Renal cortical epithelial cell (primary cell): ENCODE measurements around the gene ERAL1. TPM values are rescaled to one million over a fixed set of nuclear protein-coding genes. Genes with fewer than 3 reads are reported as not detected.
"Not testable (repeated sequence)": the region's sequence is repeated elsewhere in the genome, so short reads cannot be mapped to it uniquely, and the experiment has no call there.

Experiments
- DNase-seq: peaks from one replicate; pipeline ENCODE4 v3.0.0-alpha.2; 2011; ENCODE audit warnings: low read depth
- total RNA-seq: library from RNA; depleted of rRNA; stranded (reverse); fragments of >200 nt; gene quantifications from 2 replicates; pipeline ENCODE4 v1.2.3, GENCODE V29; 2014

The ERAL1 gene
- total RNA-seq, 1 donor from 2014 or later: 42.8 TPM

DNA sequence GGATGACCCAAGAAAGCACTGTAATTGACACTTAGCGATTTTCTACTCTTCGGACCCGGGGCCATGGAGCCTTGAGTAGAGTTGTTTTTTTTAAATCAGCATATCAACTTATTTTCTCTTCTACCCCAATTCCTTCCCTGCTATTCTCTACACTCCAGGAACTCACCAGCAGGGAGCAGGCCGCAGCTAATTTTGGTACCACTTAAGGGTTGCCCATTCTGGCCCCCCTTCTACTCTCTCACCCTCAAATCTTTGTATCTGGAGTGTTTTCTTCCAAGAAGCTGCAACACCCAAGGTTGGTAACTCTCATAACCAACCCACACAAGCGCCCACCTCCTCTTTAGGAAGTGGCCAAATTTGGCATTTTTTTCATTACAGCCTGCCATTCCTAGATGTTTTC lies 5.5 kb upstream of the ERAL1 start:
- DNase-seq: no peak

- no peak for DNase-seq
Observed at GRCh38 chr17:28853295-28853694, 1.5 kb upstream of the ERAL1 start.

DNA sequence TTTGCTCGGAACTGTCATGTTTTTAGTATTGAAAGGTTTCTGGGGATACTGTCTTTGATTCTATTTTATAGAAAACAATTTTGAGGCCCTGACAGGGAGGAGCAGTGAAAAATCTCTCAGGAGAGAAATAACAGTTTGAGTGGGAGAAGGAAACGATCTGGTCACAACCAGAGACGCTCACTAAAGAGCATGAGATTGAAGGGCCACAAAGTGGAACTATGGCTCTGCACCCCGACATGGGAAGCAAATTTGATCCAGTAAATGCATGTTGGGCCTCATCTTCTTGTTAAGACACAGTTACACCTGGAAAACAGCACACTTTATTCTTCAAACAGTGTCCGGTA lies 492 bp downstream of the ERAL1 start:
- no peak for DNase-seq

DNA sequence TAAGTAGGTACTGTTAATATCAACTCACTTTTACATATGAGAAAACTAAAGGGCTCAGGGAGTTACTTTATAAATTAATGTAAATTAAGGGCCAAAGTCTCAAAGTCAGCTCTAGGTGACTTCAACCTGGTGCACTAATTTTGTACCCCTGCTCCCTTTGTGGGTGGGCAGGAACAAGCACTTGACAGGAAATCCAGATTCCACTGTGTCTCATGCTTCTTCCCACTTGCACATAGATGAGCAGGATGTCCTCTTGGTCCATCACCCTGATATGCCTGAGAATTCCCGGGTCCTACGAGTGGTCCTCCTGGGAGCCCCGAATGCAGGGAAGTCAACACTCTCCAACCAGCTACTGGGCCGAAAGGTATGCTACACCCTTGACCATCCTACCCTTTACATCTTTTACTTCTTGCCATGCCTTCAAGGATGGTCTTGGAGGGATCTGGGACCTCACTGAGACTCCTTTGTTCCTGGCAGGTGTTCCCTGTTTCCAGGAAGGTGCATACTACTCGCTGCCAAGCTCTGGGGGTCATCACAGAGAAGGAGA lies 1.3 kb downstream of the ERAL1 start:
- DNase-seq: no peak

DNA sequence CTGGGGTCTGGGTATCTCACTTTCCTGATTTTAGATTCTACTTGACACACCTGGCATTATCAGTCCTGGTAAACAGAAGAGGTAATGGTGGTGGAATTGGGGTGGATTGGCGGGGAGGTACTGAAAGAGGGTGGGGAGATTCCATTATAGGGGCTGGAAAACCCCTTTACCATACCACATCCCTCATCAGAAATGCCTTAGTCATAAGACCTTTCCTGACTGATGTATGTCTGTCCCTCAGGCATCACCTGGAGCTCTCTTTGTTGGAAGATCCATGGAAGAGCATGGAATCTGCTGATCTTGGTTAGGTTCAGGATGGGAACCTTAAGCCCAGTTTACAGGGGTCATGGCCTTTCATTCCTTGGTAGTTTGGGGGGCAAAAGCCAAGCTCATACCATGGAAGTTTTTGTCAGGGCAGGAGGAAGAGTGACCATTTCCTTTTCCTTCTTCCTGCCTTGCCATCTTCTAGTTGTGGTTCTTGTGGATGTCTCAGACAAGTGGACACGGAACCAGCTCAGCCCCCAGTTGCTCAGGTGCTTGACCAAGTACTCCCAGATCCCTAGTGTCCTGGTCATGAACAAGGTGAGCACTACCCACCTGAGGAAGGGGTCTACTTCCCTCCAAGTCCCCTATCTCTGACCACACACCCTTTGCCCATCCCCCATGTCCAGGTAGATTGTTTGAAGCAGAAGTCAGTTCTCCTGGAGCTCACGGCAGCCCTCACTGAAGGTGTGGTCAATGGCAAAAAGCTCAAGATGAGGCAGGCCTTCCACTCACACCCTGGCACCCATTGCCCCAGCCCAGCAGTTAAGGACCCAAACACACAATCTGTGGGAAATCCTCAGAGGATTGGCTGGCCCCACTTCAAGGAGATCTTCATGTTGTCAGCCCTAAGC lies 3.3 kb downstream of the ERAL1 start:
- DNase-seq: no peak

GRCh38 chr17:28858801-28859355 lies 4.1 kb downstream of the ERAL1 start:
- no peak for DNase-seq

DNA sequence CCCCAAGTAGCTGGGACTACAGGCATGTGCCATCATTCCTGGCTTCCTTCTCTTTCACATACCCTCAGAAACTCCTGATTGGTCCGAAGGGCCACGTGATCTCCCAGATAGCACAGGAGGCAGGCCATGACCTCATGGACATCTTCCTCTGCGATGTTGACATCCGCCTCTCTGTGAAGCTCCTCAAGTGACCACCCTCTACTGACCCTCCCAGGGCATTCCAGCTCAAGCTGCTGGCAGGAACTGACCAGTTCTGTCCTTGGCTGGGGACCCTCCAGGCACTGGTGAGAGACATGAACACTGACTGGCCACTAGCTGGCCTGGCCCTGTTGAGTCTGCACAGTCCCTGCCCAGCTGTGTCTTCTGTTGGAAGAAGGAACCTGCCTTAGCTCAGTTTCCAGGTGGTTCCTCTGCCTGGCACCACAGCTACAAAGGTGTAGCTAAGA lies 5.6 kb downstream of the ERAL1 start:
- no peak for DNase-seq

GRCh38 chr17:28861393-28862203 lies 6.8 kb downstream of the ERAL1 start:
- DNase-seq: no peak

DNA sequence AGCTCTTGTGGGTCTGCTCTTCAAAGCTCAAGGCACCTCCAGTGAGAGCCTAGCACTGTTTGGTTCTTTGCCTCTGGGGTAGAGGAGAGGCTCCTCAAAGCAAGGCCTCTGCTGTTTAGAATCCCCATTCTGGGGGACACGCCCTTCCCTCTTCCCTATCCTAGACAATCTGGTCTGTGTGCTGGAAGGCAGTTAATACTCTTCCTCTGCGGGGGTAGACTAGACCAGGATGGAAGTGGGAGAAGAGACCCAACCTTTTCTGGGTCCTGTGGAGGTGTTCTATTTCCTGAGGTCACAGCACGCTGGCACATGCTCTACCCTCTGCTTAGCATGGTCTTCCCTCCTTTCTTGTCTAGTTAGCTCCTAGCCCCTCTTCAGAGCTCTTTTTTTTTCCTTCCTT lies 7.7 kb downstream of the ERAL1 start:
- DNase-seq: no peak

- no peak for DNase-seq
Observed at GRCh38 chr17:28863953-28864352, 9.1 kb downstream of the ERAL1 start.

- no peak for DNase-seq
Observed at GRCh38 chr17:28864991-28865849, 10.4 kb downstream of the ERAL1 start.

- DNase-seq: no peak
Observed at GRCh38 chr17:28865946-28866752, 11.3 kb downstream of the ERAL1 start.

- no peak for DNase-seq
Observed at GRCh38 chr17:28867276-28867675, 12.5 kb downstream of the ERAL1 start.

DNA sequence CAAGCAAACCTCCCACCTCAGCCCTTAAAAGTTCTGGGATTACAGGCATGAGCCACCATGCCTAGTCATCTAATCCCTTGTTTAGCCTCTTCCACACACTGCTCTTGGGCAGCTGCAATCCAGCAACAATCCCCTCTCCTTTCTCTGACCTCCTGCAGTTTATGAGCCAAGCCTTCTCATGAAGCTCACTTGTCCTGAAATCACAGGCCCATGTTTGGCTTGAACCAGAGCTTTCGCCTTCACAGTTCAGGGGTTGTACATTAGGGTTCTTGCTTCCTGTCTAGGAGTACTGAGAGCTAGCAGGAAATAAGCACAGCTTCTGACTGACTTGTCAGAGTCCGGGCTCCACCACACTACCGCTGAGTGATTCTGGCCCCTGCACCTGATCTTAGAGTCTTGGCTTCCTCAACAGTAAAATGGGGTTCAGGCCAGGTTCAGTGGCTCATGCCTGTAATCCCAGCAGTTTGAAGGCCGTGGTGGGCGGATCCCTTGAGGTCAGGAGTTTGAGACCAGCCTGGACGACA lies 16.3 kb downstream of the ERAL1 start:
- no peak for DNase-seq

GRCh38 chr17:28873839-28874238 lies 19.0 kb downstream of the ERAL1 start:
- no peak for DNase-seq

- DNase-seq: no peak
Observed at GRCh38 chr17:28874750-28875149, 19.9 kb downstream of the ERAL1 start.

DNA sequence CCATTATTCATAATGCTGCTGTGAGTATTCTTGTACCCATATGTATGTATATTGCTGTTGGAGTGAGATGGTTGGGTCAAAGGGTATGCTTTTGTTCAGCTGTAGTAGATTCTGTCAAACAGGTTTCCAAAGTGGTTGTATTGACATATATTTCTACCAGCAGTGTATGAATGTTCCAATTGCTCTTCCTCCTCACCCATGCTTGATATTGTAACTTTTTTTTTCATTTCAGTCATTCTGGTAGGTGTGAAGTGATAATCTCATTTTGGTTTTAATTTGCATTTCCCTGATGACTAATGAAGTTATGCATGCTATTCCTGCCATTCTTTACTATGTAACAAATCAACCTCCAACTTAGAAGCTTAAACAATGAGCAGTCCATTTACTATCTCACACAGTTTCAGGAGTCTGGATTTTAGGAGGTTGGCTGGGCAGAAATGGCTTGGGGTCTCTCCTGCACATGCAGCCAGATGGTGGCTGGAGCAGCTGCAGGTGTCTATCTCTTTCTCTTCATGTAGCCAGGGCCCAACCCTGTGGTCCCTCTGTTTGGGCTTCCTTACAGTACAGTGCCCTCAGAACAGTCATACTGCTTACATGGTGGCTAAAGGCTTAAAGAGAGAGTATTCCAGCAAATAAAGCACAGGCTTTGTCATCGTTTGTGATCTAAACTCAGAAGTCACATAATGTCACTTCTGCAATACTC lies 21.2 kb downstream of the ERAL1 start:
- DNase-seq: no peak

- not testable (repeated sequence) for DNase-seq
Observed at GRCh38 chr17:28877150-28877711, 22.4 kb downstream of the ERAL1 start.

DNA sequence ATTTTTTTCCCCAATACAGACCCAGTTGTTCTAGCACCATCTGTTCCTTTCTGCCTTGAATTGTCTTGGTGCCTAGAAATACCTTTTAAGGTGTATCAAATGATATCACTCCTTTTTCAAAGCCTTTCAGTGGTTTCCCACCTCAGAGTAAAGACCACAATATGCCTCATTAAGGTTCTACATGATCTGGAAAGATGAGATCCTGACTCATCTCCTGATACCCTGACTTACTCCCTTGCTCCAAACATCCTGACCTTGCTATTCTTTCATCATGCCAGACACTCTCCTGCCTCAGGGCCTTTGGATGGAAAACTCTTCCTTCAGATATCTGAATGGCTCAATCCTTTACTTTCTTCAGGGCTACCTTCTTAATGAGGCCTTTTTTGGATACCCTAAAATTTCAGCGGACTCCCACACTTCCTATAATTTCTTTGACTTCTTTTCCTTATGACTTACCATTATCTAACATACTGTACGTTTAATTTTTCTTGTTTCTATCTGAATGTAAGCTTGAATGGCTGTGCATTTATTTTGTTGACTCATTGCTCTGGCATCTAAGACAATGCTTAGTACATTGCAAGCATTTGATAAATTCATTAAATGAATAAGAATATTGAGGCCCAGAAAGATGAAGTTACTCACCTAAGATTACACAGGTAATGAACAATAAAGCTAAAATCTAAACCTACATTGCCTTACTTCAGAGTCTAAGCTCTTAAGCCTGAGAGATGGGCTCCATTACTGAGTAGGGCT lies 23.5 kb downstream of the ERAL1 start:
- no peak for DNase-seq
